K562 (cell line): ENCODE data around the gene WDR47.

ENCODE experiments used
- CTCF ChIP-seq, 3 experiments: IDR thresholded peaks in 2 of 3; conservative IDR thresholded peaks in 1 of 3; 2 replicates each; pipeline ENCODE4 v1.5.1; 2011 to 2012; ENCODE audit warnings: low read length in 3 of 3, mild to moderate bottlenecking in 3 of 3, control low read depth in 2 of 3, improper control_type of control experiment in 1 of 3, inconsistent platforms in 1 of 3, low read depth in 1 of 3, mixed read lengths in 1 of 3, moderate library complexity in 1 of 3; ENCODE audit not compliant: insufficient read depth in 2 of 3
- DMBX1 ChIP-seq: fragments of 250-450 bp; sonication (Bioruptor Pico); IDR thresholded peaks from 2 replicates; pipeline ENCODE4 v1.8.0; 2022; ENCODE audit warnings: inconsistent platforms, mild to moderate bottlenecking, moderate library complexity, borderline replicate concordance
- ETS2 ChIP-seq: IDR thresholded peaks from 2 replicates; pipeline ENCODE4 v1.6.1; 2016; ENCODE audit warnings: borderline replicate concordance, missing genetic modification characterization, mild to moderate bottlenecking, moderate library complexity, missing compliant biosample characterization; ENCODE audit not compliant: poor library complexity, severe bottlenecking
- KAT7 ChIP-seq: sonication (generic); formaldehyde crosslinking; IDR thresholded peaks from 2 replicates; pipeline ENCODE4 v1.8.0; 2022; ENCODE audit warnings: missing genetic modification reagents, mild to moderate bottlenecking, borderline replicate concordance
- MED1 ChIP-seq: sonication (generic); formaldehyde crosslinking; IDR thresholded peaks from 2 replicates; pipeline ENCODE4 v1.8.1; 2023; ENCODE audit warnings: missing genetic modification reagents, borderline replicate concordance
- NR3C1 ChIP-seq: sonication (generic); formaldehyde crosslinking; IDR thresholded peaks from 2 replicates; pipeline ENCODE4 v1.8.1; 2022; ENCODE audit warnings: missing genetic modification reagents
- XRCC3 ChIP-seq: fragments of 450-650 bp; IDR thresholded peaks from 2 replicates; pipeline ENCODE4 v1.6.1; 2017; ENCODE audit warnings: mild to moderate bottlenecking, moderate library complexity

GRCh38 chr1:109060707-109061106, 18.8 kb upstream of the WDR47 start:
- TF ChIP-seq ETS2 (no peak), MED1 (CRISPR knock-in tag) (no peak), KAT7 (no peak), NR3C1 (CRISPR knock-in tag) (no peak), DMBX1 (CRISPR knock-in tag) (no peak), CTCF (IDR thresholded peaks at IDR 0.05 in 2 of 3, conservative IDR thresholded peaks at IDR 0.05 in 1 of 3; ENCODE audit: insufficient read depth in 2 of 3, low read depth in 1 of 3, low read length in 3 of 3) (no peak), XRCC3 (no peak)
